Psoas muscle (tissue), 8 donors: ENCODE results near the gene GNG7. TPM values are rescaled to one million over a fixed set of nuclear protein-coding genes. Genes with fewer than 3 reads are reported as not detected.
"Not testable (repeated sequence)": the region's sequence is repeated elsewhere in the genome, so short reads cannot be mapped to it uniquely, and the experiment has no call there.

ENCODE experiments used
- ATAC-seq, 4 donors: fragments of 200-7000 bp; cut with Tn5 transposase; one replicate each; pipeline ENCODE4 v1.9.1; 2020; ENCODE audit warnings: moderate library complexity in 3 of 4, mild to moderate bottlenecking in 2 of 4
- DNase-seq, 2 donors: peaks; one replicate each; pipeline ENCODE4 v3.0.0-alpha.2; 2020
- H3K27ac ChIP-seq: fragments of 200-600 bp; one replicate; pipeline ENCODE4 v1.8.0; 2022
- H3K27me3 ChIP-seq, 3 donors: fragments of 200-600 bp in 1 of 3; one replicate each; pipeline versions ENCODE4 v1.6.1 to v1.8.0; 2013 to 2022; ENCODE audit warnings: low read length in 2 of 3, mild to moderate bottlenecking in 2 of 3, moderate library complexity in 1 of 3; ENCODE audit not compliant: insufficient read depth in 3 of 3
- H3K36me3 ChIP-seq, 2 donors: fragments of 200-600 bp in 1 of 2; one replicate each; pipeline versions ENCODE4 v1.6.1 to v1.8.0; 2013 to 2022; ENCODE audit warnings: low read depth in 1 of 2, mild to moderate bottlenecking in 1 of 2, moderate library complexity in 1 of 2; ENCODE audit not compliant: insufficient read depth in 1 of 2
- H3K4me1 ChIP-seq: fragments of 200-600 bp; one replicate; pipeline ENCODE4 v1.8.0; 2022
- H3K4me3 ChIP-seq: fragments of 200-600 bp; one replicate; pipeline ENCODE4 v1.8.0; 2022; ENCODE audit warnings: mild to moderate bottlenecking
- H3K9me3 ChIP-seq: fragments of 200-600 bp; one replicate; pipeline ENCODE4 v1.8.0; 2022
- WGBS, 3 donors: extraction: QIAGEN DNeasy Blood & Tissue Kit; methylation state at CpG; one replicate each; pipeline versions ENCODE4 v1.1.6 to v1.1.7; 2013; 5-methylcytosine and 5-hydroxymethylcytosine counted together
- intact Hi-C, 2 donors: fragments of 100-400 bp; cut with DNase I; formaldehyde crosslinking; loops; one replicate each; pipeline versions ENCODE4 v1.11.0 to v1.14.2; 2022
- polyA plus RNA-seq, 3 donors: library from polyadenylated mRNA; stranded (reverse); fragments of 200-250 nt; gene quantifications; one replicate each; pipeline ENCODE4 v1.2.3, GENCODE V29; 2013
- total RNA-seq, 4 donors: library from RNA; stranded (reverse); fragmentation: NEBNext Ultra II Directional in 2 of 4; extraction: Animal tissue kit (Norgen Biotek cat#: 25700) in 2 of 4; gene quantifications; one replicate each; pipeline versions ENCODE4 v1.2.1 to v1.2.4, GENCODE V29; 2021 to 2023
- TF ChIP-seq, protein P1 (sequence below): fragments of 200-600 bp; IDR thresholded peaks from one replicate; pipeline ENCODE4 v1.8.0; 2022; ENCODE audit warnings: antibody characterized with exemption
- donor health status: healthy with polysubstance abuse.
- donor health status: DM: no; HTN: no; CAD: no; lungs with moderate emphysema.
- donor health status: Bipolar disorder and iron deficiency.
- donor health status: healthy.
- donor health status: DM: yes; HTN: yes; CAD: no.
- donor health status: DM: no; HTN: no; CAD: no.
- donor health status: DM: no; HTN: no; CAD: no.
- donor health status: DM: yes; HTN: yes; CAD: no.

Gene GNG7
- total and polyA plus RNA-seq, 7 donors, result 0.48 to 5.4 (median 1.2) TPM

DNA sequence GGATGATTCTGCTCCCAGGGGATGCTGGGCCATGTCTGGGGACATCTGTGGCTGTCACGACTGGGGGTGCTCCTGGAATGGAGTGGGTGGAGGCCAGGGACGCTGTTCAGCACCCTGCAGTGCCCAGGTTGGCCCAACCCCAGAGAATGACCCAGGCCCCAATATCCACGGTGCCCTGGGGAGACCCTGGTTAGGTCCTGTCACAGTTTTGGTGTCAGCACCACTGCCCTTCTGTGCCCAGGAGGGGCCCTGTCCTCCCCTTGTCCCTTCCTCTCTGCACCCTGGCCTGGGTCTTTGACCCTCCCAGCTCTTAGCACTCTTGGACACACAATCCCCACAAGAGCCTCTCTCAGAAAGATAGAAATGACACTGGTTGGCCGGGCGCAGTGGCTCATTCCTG is 141.3 kb downstream of the GNG7 start:
- intact Hi-C loops, result no loop called here
- no peak for DNase-seq
- WGBS, 3 donors, result 88 to 94% (median 92%) methylated on average over 5 of the region's 5 CpGs

DNA sequence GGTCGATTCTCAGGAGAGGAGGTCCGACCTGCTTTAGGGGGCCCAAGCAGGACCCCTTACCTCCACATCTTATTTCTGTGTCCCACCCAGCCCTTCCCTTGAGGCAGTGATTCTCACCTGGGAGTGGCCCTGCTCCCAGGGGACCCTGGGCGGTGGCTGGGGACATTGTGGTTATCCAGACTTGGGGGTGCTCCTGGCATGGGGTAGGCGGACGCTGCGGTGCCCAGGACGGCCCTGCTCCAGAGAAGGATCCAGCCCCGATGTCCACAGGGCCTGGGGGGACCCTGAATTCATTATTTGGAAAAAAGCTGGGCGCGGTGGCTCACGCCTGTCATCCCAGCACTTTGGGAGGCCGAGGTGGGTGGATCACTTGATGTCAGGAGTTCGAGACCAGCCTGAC is 142.1 kb downstream of the GNG7 start:
- WGBS, 3 donors, result 91 to 96% (median 96%) methylated on average over 11 to 13 of the region's 13 CpGs
- ATAC-seq (no peak), DNase-seq (no peak)
- no peak overlapping the region for H3K4me3 ChIP-seq
- no peak overlapping the region for H3K27ac ChIP-seq
- H3K4me1 ChIP-seq, result no peaks in the 10 kb centered on the region
- TF ChIP-seq, protein P1, sequence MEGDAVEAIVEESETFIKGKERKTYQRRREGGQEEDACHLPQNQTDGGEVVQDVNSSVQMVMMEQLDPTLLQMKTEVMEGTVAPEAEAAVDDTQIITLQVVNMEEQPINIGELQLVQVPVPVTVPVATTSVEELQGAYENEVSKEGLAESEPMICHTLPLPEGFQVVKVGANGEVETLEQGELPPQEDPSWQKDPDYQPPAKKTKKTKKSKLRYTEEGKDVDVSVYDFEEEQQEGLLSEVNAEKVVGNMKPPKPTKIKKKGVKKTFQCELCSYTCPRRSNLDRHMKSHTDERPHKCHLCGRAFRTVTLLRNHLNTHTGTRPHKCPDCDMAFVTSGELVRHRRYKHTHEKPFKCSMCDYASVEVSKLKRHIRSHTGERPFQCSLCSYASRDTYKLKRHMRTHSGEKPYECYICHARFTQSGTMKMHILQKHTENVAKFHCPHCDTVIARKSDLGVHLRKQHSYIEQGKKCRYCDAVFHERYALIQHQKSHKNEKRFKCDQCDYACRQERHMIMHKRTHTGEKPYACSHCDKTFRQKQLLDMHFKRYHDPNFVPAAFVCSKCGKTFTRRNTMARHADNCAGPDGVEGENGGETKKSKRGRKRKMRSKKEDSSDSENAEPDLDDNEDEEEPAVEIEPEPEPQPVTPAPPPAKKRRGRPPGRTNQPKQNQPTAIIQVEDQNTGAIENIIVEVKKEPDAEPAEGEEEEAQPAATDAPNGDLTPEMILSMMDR, result no peak
- intact Hi-C loops, result no loop called here
- H3K27me3 ChIP-seq, result no peaks in the 10 kb centered on the region
- no peaks in the 10 kb centered on the region for H3K36me3 ChIP-seq
- no peaks in the 10 kb centered on the region for H3K9me3 ChIP-seq

More for the DNA sequence above, 141.3 kb downstream of the GNG7 start:
- TF ChIP-seq, protein P1, result no peak
- Histone ChIP-seq H3K27ac (no peak overlapping the region), H3K36me3 (no peaks in the 10 kb centered on the region), H3K4me1 (no peaks in the 10 kb centered on the region), H3K4me3 (no peak overlapping the region), H3K27me3 (no peaks in the 10 kb centered on the region), H3K9me3 (no peaks in the 10 kb centered on the region)
- ATAC-seq, result no peak

DNA sequence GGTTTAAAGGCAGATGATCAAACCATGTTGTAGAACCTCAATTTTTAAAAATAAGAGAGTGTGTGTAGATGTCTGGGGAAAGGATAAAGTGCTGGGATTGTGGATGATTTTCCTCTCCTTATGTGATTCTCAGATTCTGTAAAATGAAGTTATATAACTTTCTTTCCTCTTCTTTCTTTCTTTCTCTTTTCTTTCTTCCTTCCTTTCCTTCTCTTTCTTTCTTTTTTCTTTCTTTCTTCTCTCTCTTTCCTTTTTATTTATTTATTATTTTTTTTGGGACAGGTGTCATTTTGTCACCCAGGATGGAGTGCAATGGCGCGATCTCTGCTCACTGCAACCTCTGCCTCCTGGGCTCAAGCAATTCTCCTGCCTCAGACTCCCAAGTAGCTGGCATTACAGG is 144.0 kb downstream of the GNG7 start:
- TF ChIP-seq, protein P1, result no peak
- no peaks in the 10 kb centered on the region for H3K36me3 ChIP-seq
- intact Hi-C loops, result no loop called here
- H3K27ac ChIP-seq, result no peak overlapping the region
- ATAC-seq (no peak), DNase-seq (no peak)
- H3K4me3 ChIP-seq, result no peak overlapping the region
- WGBS, 3 donors, result 100% methylated on average over 2 of the region's 2 CpGs
- H3K9me3 ChIP-seq, result no peaks in the 10 kb centered on the region
- H3K27me3 ChIP-seq, result no peaks in the 10 kb centered on the region
- no peaks in the 10 kb centered on the region for H3K4me1 ChIP-seq

DNA sequence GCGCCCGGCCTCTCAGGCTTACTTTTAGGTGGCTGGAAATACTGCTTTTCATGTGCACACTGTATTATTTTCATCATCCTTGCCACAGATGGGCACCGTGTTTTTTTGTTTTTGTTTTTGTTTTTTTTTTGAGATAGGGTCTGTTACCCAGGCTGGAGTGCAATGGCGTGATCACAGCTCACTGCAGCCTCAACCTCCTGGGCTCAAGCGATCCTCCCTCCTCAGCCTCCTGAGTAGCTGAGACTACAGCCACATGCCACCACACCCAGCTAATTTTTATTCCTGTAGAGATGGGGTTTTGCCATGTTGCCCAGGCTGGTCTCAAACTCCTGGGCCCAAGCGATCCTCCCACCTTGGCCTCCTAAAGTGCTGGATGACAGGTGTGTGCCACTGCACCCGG is 144.4 kb downstream of the GNG7 start:
- H3K4me3 ChIP-seq, H3K27ac ChIP-seq, H3K9me3 ChIP-seq, H3K36me3 ChIP-seq, H3K27me3 ChIP-seq, ATAC-seq, H3K4me1 ChIP-seq, intact Hi-C loops, DNase-seq: not testable (repeated sequence)
- WGBS, 3 donors, result 80 to 83% (median 81%) methylated on average over 7 of the region's 7 CpGs

DNA sequence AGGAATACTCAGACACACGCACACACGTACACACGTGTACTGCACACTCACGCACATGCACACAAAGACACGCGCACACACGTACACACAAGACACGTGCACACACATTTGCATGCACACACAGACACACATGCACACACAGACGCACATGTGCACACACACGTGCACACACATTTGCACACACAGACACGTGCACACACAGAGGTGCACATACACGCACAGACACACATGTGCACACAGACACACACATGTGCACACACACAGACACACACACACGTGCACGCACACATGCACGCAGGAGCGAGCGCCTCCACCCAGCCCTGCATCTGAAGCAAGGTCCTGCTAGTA is 145.4 kb downstream of the GNG7 start:
- Histone ChIP-seq H3K36me3 (no peaks in the 10 kb centered on the region), H3K4me3 (no peak overlapping the region), H3K27me3 (no peaks in the 10 kb centered on the region), H3K9me3 (no peaks in the 10 kb centered on the region), H3K4me1 (no peaks in the 10 kb centered on the region), H3K27ac (no peak overlapping the region)
- TF ChIP-seq, protein P1, result no peak
- ATAC-seq (no peak), DNase-seq (no peak)
- 89 to 95% (median 90%) methylated on average over 17 of the region's 17 CpGs for WGBS, 3 donors
- intact Hi-C loops, result no loop called here
